Effector memory CD4-positive, alpha-beta T cell (primary cell): ENCODE measurements around the gene TRIM28.
A peak's percentile ranks its signal among the peaks of the same experiment; 100 is the strongest.

Experiments used
- DNase-seq, 3 donors: peaks; one replicate each; pipeline ENCODE4 v3.0.0-alpha.2; 2020
- H3K27ac ChIP-seq: 2 replicates; pipeline ENCODE4 v1.7.0; 2013; ENCODE audit warnings: mild to moderate bottlenecking, low read length, moderate library complexity; ENCODE audit not compliant: insufficient read depth, poor library complexity, severe bottlenecking
- H3K27me3 ChIP-seq: replicated peaks from 2 replicates; pipeline ENCODE4 v1.7.0; 2013; ENCODE audit warnings: mild to moderate bottlenecking, low read length; ENCODE audit not compliant: insufficient read depth, control insufficient read depth, poor library complexity, severe bottlenecking
- H3K36me3 ChIP-seq: 2 replicates; pipeline ENCODE4 v1.7.0; 2013; ENCODE audit warnings: mild to moderate bottlenecking, low read length, moderate library complexity; ENCODE audit not compliant: control insufficient read depth, insufficient read depth
- H3K4me1 ChIP-seq: 2 replicates; pipeline ENCODE4 v1.7.0; 2013; ENCODE audit warnings: low read length, mild to moderate bottlenecking; ENCODE audit not compliant: control insufficient read depth, insufficient read depth, poor library complexity, severe bottlenecking
- H3K4me3 ChIP-seq: 2 replicates; pipeline ENCODE4 v1.7.0; 2013; ENCODE audit warnings: low read length, low read depth, mild to moderate bottlenecking; ENCODE audit not compliant: insufficient read depth, poor library complexity, severe bottlenecking
- H3K9me3 ChIP-seq: 2 replicates; pipeline ENCODE4 v1.7.0; 2013; ENCODE audit warnings: mild to moderate bottlenecking, low read length, moderate library complexity; ENCODE audit not compliant: control insufficient read depth

Gene TRIM28

DNA sequence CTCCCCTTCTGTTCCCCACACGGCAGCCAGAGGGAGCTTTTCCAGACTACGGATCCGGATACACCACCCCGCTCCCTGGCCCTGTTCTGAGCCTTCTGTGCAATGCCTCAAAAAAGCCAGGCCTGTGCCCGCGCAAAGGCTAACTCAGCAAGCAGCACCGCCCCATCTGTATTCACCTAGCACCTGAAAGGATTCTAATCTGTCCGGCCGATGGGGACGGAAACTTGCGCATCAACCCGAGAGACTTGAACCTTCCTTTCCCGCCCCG is 24.8 kb upstream of the TRIM28 start:
- Histone ChIP-seq H3K4me3 (peak overlapping the region; percentile 61), H3K27ac (peak overlapping the region; percentile 73), H3K4me1 (peaks cover 20% of the 10 kb centered on the region), H3K27me3 (no peaks in the 10 kb centered on the region), H3K9me3 (no peaks in the 10 kb centered on the region), H3K36me3 (peaks cover 16% of the 10 kb centered on the region)
- peak; percentile 21 to 41 (median 25) for DNase-seq

DNA sequence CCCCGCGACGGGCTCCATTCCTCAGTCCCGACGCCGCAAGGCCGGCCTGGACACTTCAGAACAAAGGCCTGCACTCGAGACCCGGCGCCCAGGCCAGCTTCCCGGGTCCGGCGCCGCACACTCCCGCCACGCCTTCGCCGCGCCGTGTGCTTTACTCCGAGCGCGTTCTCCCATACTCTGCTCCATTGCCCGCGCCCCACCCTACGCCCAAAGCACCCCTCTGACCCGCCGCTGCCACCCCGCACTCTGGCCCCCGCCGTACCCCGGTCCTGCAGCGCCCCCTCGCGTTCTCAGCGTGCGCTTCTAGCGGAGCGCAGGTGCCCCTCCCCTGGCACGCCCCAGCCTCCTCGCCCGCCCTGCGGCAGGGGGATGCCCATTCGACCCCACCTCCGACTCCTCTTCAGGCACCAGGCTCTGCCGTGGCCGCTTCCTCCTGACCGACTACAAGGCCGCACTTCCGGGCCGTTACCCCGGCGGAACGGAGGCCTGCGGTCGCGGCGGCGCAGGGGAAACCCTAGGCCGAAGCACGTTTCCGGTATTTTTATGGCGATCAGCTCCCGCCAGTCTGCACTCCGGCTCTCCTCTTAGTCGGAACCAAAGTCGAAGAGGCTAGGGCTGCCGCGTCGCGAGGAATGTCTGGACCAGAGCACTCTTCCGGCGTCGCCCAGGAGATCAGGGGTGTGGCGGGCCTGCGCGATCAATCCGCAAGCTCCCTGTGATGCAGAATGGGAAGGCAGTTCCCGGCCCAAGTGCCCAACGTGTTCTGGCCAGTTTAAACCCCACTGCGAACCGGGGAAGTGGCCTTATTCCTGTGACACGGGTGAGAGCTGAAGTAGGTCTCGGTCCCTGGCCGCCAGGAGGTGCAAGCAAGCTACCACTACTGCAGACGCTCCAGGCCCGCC is 24.3 kb upstream of the TRIM28 start, which contains the start of gene ZBTB45:
ZBTB45 (minus strand) TSS at position 456 of the 902 bp plus-strand sequence. CDS start 2,137 bp downstream, outside the sequence.
- Histone ChIP-seq H3K27me3 (no peaks in the 10 kb centered on the region), H3K27ac (peak within 1 kb of the TSS; percentile 73), H3K4me1 (peaks cover 16% of the 10 kb centered on the region), H3K36me3 (peaks cover 16% of the 10 kb centered on the region), H3K4me3 (peak within 1 kb of the TSS; percentile 61), H3K9me3 (no peaks in the 10 kb centered on the region)
- DNase-seq, result peak; percentile 80 to 84 (median 84)

- no peaks in the 10 kb centered on the region for H3K9me3 ChIP-seq
- DNase-seq, result no peak
- peak overlapping the region; percentile 61 for H3K4me3 ChIP-seq
- H3K36me3 ChIP-seq, result peaks cover 16% of the 10 kb centered on the region
- no peaks in the 10 kb centered on the region for H3K27me3 ChIP-seq
- peak overlapping the region; percentile 73 for H3K27ac ChIP-seq
- H3K4me1 ChIP-seq, result peaks cover 14% of the 10 kb centered on the region
Observed at GRCh38 chr19:58520257-58520599, 23.6 kb upstream of the TRIM28 start.

- no peak for DNase-seq
- H3K36me3 ChIP-seq, result peaks cover 8% of the 10 kb centered on the region
- H3K27me3 ChIP-seq, result no peaks in the 10 kb centered on the region
- no peak overlapping the region for H3K4me3 ChIP-seq
- no peak overlapping the region for H3K27ac ChIP-seq
- H3K4me1 ChIP-seq, result peaks cover 14% of the 10 kb centered on the region
- H3K9me3 ChIP-seq, result no peaks in the 10 kb centered on the region
Observed at GRCh38 chr19:58521651-58522050, 22.2 kb upstream of the TRIM28 start.

DNA sequence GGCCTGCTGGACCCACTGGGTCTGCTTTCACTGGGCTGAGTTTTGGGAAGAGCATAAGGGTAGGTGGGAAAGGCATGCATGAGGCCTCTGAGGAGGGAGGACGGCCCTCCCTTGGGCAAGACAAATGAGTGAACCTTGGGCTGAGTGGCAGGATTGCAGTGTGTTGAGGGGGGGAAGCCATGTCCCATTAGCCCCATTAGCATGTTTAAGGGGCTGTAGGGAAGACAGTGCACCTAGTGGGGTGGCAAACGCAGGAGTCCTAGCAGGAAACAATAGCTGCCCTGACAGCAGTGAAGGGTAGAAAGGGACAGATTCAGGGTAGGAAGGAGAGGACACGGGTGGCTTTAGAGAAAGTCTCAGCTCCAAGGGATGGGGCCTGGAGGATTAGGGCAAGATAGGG is 21.2 kb upstream of the TRIM28 start:
- no peaks in the 10 kb centered on the region for H3K27me3 ChIP-seq
- no peak for DNase-seq
- no peak overlapping the region for H3K4me3 ChIP-seq
- H3K36me3 ChIP-seq, result no peaks in the 10 kb centered on the region
- H3K9me3 ChIP-seq, result no peaks in the 10 kb centered on the region
- no peak overlapping the region for H3K27ac ChIP-seq
- H3K4me1 ChIP-seq, result peaks cover 14% of the 10 kb centered on the region

- Histone ChIP-seq H3K36me3 (no peaks in the 10 kb centered on the region), H3K4me3 (no peak overlapping the region), H3K4me1 (no peaks in the 10 kb centered on the region), H3K27me3 (no peaks in the 10 kb centered on the region), H3K27ac (no peak overlapping the region), H3K9me3 (no peaks in the 10 kb centered on the region)
- DNase-seq, result no peak
Observed at GRCh38 chr19:58529405-58529804, 14.5 kb upstream of the TRIM28 start.

GRCh38 chr19:58531034-58531840 is 12.6 kb upstream of the TRIM28 start:
- Histone ChIP-seq H3K4me3 (no peak overlapping the region), H3K27ac (no peak overlapping the region), H3K27me3 (no peaks in the 10 kb centered on the region), H3K36me3 (no peaks in the 10 kb centered on the region), H3K4me1 (no peaks in the 10 kb centered on the region), H3K9me3 (no peaks in the 10 kb centered on the region)
- no peak for DNase-seq

- H3K36me3 ChIP-seq, result no peaks in the 10 kb centered on the region
- peaks cover 7% of the 10 kb centered on the region for H3K4me1 ChIP-seq
- H3K4me3 ChIP-seq, result no peak overlapping the region
- DNase-seq, result no peak
- H3K27me3 ChIP-seq, result no peaks in the 10 kb centered on the region
- H3K27ac ChIP-seq, result no peak overlapping the region
- no peaks in the 10 kb centered on the region for H3K9me3 ChIP-seq
Observed at GRCh38 chr19:58535857-58536256, 8.0 kb upstream of the TRIM28 start.

- H3K4me1 ChIP-seq, result peaks cover 7% of the 10 kb centered on the region
Observed at GRCh38 chr19:58536852-58537798, 6.7 kb upstream of the TRIM28 start.

More at GRCh38 chr19:58536852-58537798, 6.7 kb upstream of the TRIM28 start:
- no peaks in the 10 kb centered on the region for H3K27me3 ChIP-seq
- no peak for DNase-seq
- no peak overlapping the region for H3K4me3 ChIP-seq
- no peak overlapping the region for H3K27ac ChIP-seq
- H3K9me3 ChIP-seq, result no peaks in the 10 kb centered on the region
- no peaks in the 10 kb centered on the region for H3K36me3 ChIP-seq
